ENCODE results near the gene AKT3. TPM values are rescaled to one million over a fixed set of nuclear protein-coding genes. Genes with fewer than 3 reads are reported as not detected.
A peak's percentile ranks its signal among the peaks of the same experiment; 100 is the strongest.
"Not testable (repeated sequence)": the region's sequence is repeated elsewhere in the genome, so short reads cannot be mapped to it uniquely, and the experiment has no call there.

Gene AKT3
- total RNA-seq, 1 donor from 2014 or later, result 36.2 TPM

- Histone ChIP-seq H3K9ac (no peak overlapping the region), H3K36me3 (no peaks in the 10 kb centered on the region), H3K4me1 (no peaks in the 10 kb centered on the region), H3K4me3 (no peak overlapping the region), H4K20me1 (ENCODE audit: low read depth) (no peaks in the 10 kb centered on the region), H3K27me3 (no peaks in the 10 kb centered on the region), H2AFZ (replicated peaks) (no peak overlapping the region), H3K79me2 (ENCODE audit: low read depth) (peaks cover 26% of the 10 kb centered on the region), H3K27ac (no peak overlapping the region), H3K9me3 (ENCODE audit: low read depth) (no peaks in the 10 kb centered on the region), H3K4me2 (no peak overlapping the region), H3F3A (ENCODE audit: low read depth) (no peaks in the 10 kb centered on the region)
- Mint-ChIP-seq H3K4me1 (no peaks in the 10 kb centered on the region), H3K27ac (no peak overlapping the region), H3K36me3 (peaks cover 43% of the 10 kb centered on the region), H3K27me3 (ENCODE audit: insufficient read depth, low read depth) (no peaks in the 10 kb centered on the region), H3K9me3 (peaks cover 27% of the 10 kb centered on the region), H3K4me3 (no peak overlapping the region)
- TF ChIP-seq EZH2 (IDR thresholded peaks at IDR 0.05) (no peak), CTCF (IDR thresholded peaks at IDR 0.05) (no peak), EZH2phosphoT487 (IDR thresholded peaks at IDR 0.05) (no peak)
- DNase-seq (ENCODE audit: low spot score), result no peak
These were observed 22.8 kb downstream of the AKT3 start for GRCh38 chr1:243827206-243827605.

GRCh38 chr1:243824907-243825306, 25.1 kb downstream of the AKT3 start:
- not testable (repeated sequence) for H3K4me2 ChIP-seq; H3K27ac ChIP-seq; H4K20me1 ChIP-seq (ENCODE audit: low read depth); H3K4me1 Mint-ChIP-seq; H3K36me3 ChIP-seq; H3K4me1 ChIP-seq; H3F3A ChIP-seq (ENCODE audit: low read depth); H3K27me3 ChIP-seq; H3K4me3 Mint-ChIP-seq; H2AFZ ChIP-seq (replicated peaks); H3K27ac Mint-ChIP-seq; H3K9me3 ChIP-seq (ENCODE audit: low read depth); H3K4me3 ChIP-seq; H3K27me3 Mint-ChIP-seq (ENCODE audit: insufficient read depth, low read depth); DNase-seq (ENCODE audit: low spot score); H3K9ac ChIP-seq
- H3K9me3 Mint-ChIP-seq, result peaks cover 49% of the 10 kb centered on the region
- peaks cover 60% of the 10 kb centered on the region for H3K36me3 Mint-ChIP-seq
- H3K79me2 ChIP-seq (ENCODE audit: low read depth), result peaks cover 22% of the 10 kb centered on the region

GRCh38 chr1:243821177-243821680, 28.8 kb downstream of the AKT3 start:
- H3K4me2 ChIP-seq, result no peak overlapping the region
- no peak overlapping the region for H3K27ac ChIP-seq
- no peak overlapping the region for H3K4me3 ChIP-seq
- no peaks in the 10 kb centered on the region for H3K27me3 ChIP-seq
- H3K36me3 ChIP-seq, result no peaks in the 10 kb centered on the region
- Mint-ChIP-seq H3K4me3 (no peak overlapping the region), H3K4me1 (no peaks in the 10 kb centered on the region), H3K27ac (no peak overlapping the region), H3K36me3 (peaks cover 65% of the 10 kb centered on the region), H3K9me3 (peaks cover 60% of the 10 kb centered on the region), H3K27me3 (ENCODE audit: insufficient read depth, low read depth) (no peaks in the 10 kb centered on the region)
- no peak overlapping the region for H2AFZ ChIP-seq (replicated peaks)
- no peak for DNase-seq (ENCODE audit: low spot score)
- no peak overlapping the region for H3K9ac ChIP-seq
- no peaks in the 10 kb centered on the region for H3K4me1 ChIP-seq
- TF ChIP-seq CTCF (IDR thresholded peaks at IDR 0.05) (no peak), EZH2phosphoT487 (IDR thresholded peaks at IDR 0.05) (no peak), EZH2 (IDR thresholded peaks at IDR 0.05) (no peak)
- H4K20me1 ChIP-seq (ENCODE audit: low read depth), result no peaks in the 10 kb centered on the region
- no peaks in the 10 kb centered on the region for H3K9me3 ChIP-seq (ENCODE audit: low read depth)
- H3K79me2 ChIP-seq (ENCODE audit: low read depth), result peaks cover 18% of the 10 kb centered on the region
- H3F3A ChIP-seq (ENCODE audit: low read depth), result no peaks in the 10 kb centered on the region

GRCh38 chr1:243819438-243819839, 30.6 kb downstream of the AKT3 start:
- Histone ChIP-seq H3K79me2 (ENCODE audit: low read depth) (peaks cover 12% of the 10 kb centered on the region), H4K20me1 (ENCODE audit: low read depth) (no peaks in the 10 kb centered on the region), H3K4me1 (no peaks in the 10 kb centered on the region), H3F3A (ENCODE audit: low read depth) (no peaks in the 10 kb centered on the region), H3K36me3 (peaks cover 3% of the 10 kb centered on the region), H3K4me3 (no peak overlapping the region), H3K27ac (no peak overlapping the region), H3K9me3 (ENCODE audit: low read depth) (no peaks in the 10 kb centered on the region), H2AFZ (replicated peaks) (no peak overlapping the region), H3K9ac (no peak overlapping the region), H3K4me2 (no peak overlapping the region), H3K27me3 (no peaks in the 10 kb centered on the region)
- peak; percentile 19 for TF ChIP-seq CTCF (IDR thresholded peaks at IDR 0.05)
- TF ChIP-seq EZH2 (IDR thresholded peaks at IDR 0.05), result no peak
- H3K4me3 Mint-ChIP-seq, result no peak overlapping the region
- no peaks in the 10 kb centered on the region for H3K27me3 Mint-ChIP-seq (ENCODE audit: insufficient read depth, low read depth)
- DNase-seq (ENCODE audit: low spot score), result peak; percentile 34
- H3K27ac Mint-ChIP-seq, result no peak overlapping the region
- H3K36me3 Mint-ChIP-seq, result peaks cover 60% of the 10 kb centered on the region
- peaks cover 67% of the 10 kb centered on the region for H3K9me3 Mint-ChIP-seq
- no peaks in the 10 kb centered on the region for H3K4me1 Mint-ChIP-seq

All from neural progenitor cell (in vitro differentiated cells).